HCT116 (cell line): Measurements from ENCODE around the gene DCLRE1B. TPM values are rescaled to one million over a fixed set of nuclear protein-coding genes. Genes with fewer than 3 reads are reported as not detected.

Source experiments
- ATAC-seq: fragments of 200-7000 bp; cut with Tn5 transposase; 2 replicates; pipeline ENCODE4 v1.9.1; 2020; ENCODE audit warnings: mild to moderate bottlenecking, moderate library complexity
- BruUV-seq: library from RNA; stranded (reverse); fragments of 400-500 nt; replicated peaks from 2 replicates; lab custom pipeline; 2021; lab: Mats Ljungman, UMichigan
- CTCF ChIA-PET: fragments of 300-600 bp; sonication (Branson Sonifier 250); formaldehyde crosslinking; loops from one replicate; lab custom pipeline; 2021; ENCODE audit warnings: antibody characterized with exemption; lab: Charles Lee
- POLR2A ChIA-PET: fragments of 300-600, 350-600 bp; sonication (Branson Sonifier 250); formaldehyde crosslinking; loops from one replicate; lab custom pipeline; 2021; ENCODE audit warnings: antibody characterized with exemption; lab: Charles Lee
- RAD21 ChIA-PET, 2 experiments: fragments of 300-600 bp; sonication (Branson Sonifier 250); formaldehyde crosslinking; loops; one replicate each; lab custom pipeline; 2023; ENCODE audit warnings: low total read pairs in 2 of 2; ENCODE audit not compliant: uncharacterized antibody in 2 of 2, unreplicated experiment in 2 of 2, low non-redundant PET in 1 of 2; lab: Charles Lee
- DNase-seq: peaks from one replicate; pipeline ENCODE4 v3.0.0-alpha.2; 2010; ENCODE audit warnings: low read depth, low spot score
- H2AFZ ChIP-seq: fragments of 200-600 bp; shearing (Covaris generic), sonication (generic); 2 replicates; pipeline ENCODE4 v1.6.1; 2017; ENCODE audit warnings: low read depth, mixed run types, mixed read lengths, antibody characterized with exemption, low read length; ENCODE audit not compliant: poor library complexity, severe bottlenecking
- H3K27ac ChIP-seq: 2 replicates; pipeline ENCODE4 v1.5.1; 2012; ENCODE audit warnings: low read depth, low read length
- H3K27me3 ChIP-seq: fragments of 200-600 bp; sonication (generic); 2 replicates; pipeline ENCODE4 v1.6.1; 2016; ENCODE audit warnings: mixed run types, low read length, mixed read lengths; ENCODE audit not compliant: insufficient read depth
- H3K36me3 ChIP-seq, 2 experiments: fragments of 200-500 bp in 1 of 2; fragments of 200-600 bp in 1 of 2; sonication (Bioruptor generic) in 1 of 2; sonication (generic) in 1 of 2; 2 replicates each; pipeline versions ENCODE4 v1.5.1 to v1.6.1; 2014 to 2016; ENCODE audit warnings: low read length in 2 of 2, inconsistent platforms in 1 of 2, mixed read lengths in 1 of 2, mixed run types in 1 of 2; ENCODE audit not compliant: insufficient read depth in 2 of 2, control insufficient read depth in 1 of 2
- H3K4me1 ChIP-seq, 2 experiments: fragments of 200-600 bp in 1 of 2; sonication (generic) in 1 of 2; 2 replicates each; pipeline versions ENCODE4 v1.5.1 to v1.6.1; 2012 to 2017; ENCODE audit warnings: low read length in 2 of 2, inconsistent platforms in 1 of 2, mild to moderate bottlenecking in 1 of 2, mixed read lengths in 1 of 2, mixed run types in 1 of 2, moderate library complexity in 1 of 2; ENCODE audit not compliant: insufficient read depth in 2 of 2, control insufficient read depth in 1 of 2
- H3K4me2 ChIP-seq: fragments of 200-600 bp; sonication (generic); 2 replicates; pipeline ENCODE4 v1.6.1; 2017; ENCODE audit warnings: mixed run types, low read length, mixed read lengths
- H3K4me3 ChIP-seq, 2 experiments: fragments of 200-600 bp in 1 of 2; sonication (generic) in 1 of 2; replicated peaks in 1 of 2; 2 replicates each; pipeline ENCODE4 v1.5.1; 2011 to 2016; ENCODE audit warnings: low read length in 2 of 2, control low read depth in 1 of 2, low read depth in 1 of 2, mild to moderate bottlenecking in 1 of 2, mixed read lengths in 1 of 2, mixed run types in 1 of 2
- H3K79me2 ChIP-seq: fragments of 200-600 bp; sonication (generic); 2 replicates; pipeline ENCODE4 v1.6.1; 2017; ENCODE audit warnings: mild to moderate bottlenecking, mixed run types, low read length, moderate library complexity, mixed read lengths; ENCODE audit not compliant: insufficient read depth
- H3K9ac ChIP-seq: fragments of 200-600 bp; sonication (generic); 2 replicates; pipeline ENCODE4 v1.6.1; 2016; ENCODE audit warnings: low read length, mixed read lengths
- H3K9me2 ChIP-seq: fragments of 200-600 bp; sonication (generic), shearing (Covaris generic); 2 replicates; pipeline ENCODE4 v1.6.1; 2017; ENCODE audit warnings: mixed run types, mild to moderate bottlenecking, moderate library complexity; ENCODE audit not compliant: insufficient read depth
- H3K9me3 ChIP-seq, 2 experiments: fragments of 200-500 bp in 1 of 2; fragments of 200-600 bp in 1 of 2; sonication (Bioruptor generic) in 1 of 2; sonication (generic) in 1 of 2; 2 replicates each; pipeline ENCODE4 v1.6.1; 2014 to 2017; ENCODE audit warnings: low read length in 2 of 2, mixed read lengths in 2 of 2, inconsistent platforms in 1 of 2, low read depth in 1 of 2, mild to moderate bottlenecking in 1 of 2, mixed run types in 1 of 2, moderate library complexity in 1 of 2; ENCODE audit not compliant: control insufficient read depth in 1 of 2, insufficient read depth in 1 of 2
- H4K20me1 ChIP-seq: fragments of 200-600 bp; sonication (generic), shearing (Covaris generic); 2 replicates; pipeline ENCODE4 v1.6.1; 2017; ENCODE audit warnings: mixed run types, mild to moderate bottlenecking, moderate library complexity; ENCODE audit not compliant: insufficient read depth
- CBX3 ChIP-seq: IDR thresholded peaks from 2 replicates; pipeline ENCODE4 v1.6.1; 2012; ENCODE audit warnings: low read depth
- EGR1 ChIP-seq: IDR thresholded peaks from 2 replicates; pipeline ENCODE4 v1.6.1; 2012; ENCODE audit warnings: low read depth
- POLR2A ChIP-seq: IDR thresholded peaks from 2 replicates; pipeline ENCODE4 v1.7.0; 2011; ENCODE audit warnings: borderline replicate concordance; ENCODE audit not compliant: insufficient read depth, insufficient read length; ENCODE audit errors: extremely low read depth
- SIN3A ChIP-seq: IDR thresholded peaks from 2 replicates; pipeline ENCODE4 v1.6.1; 2012; ENCODE audit warnings: low read depth
- SP1 ChIP-seq: IDR thresholded peaks from 2 replicates; pipeline ENCODE4 v1.6.1; 2012; ENCODE audit warnings: low read depth
- TCF7L2 ChIP-seq: IDR thresholded peaks from 2 replicates; pipeline ENCODE4 v1.7.0; 2011; ENCODE audit warnings: borderline replicate concordance, inconsistent platforms; ENCODE audit not compliant: insufficient read depth, insufficient read length; ENCODE audit errors: extremely low read depth
- ZFX ChIP-seq: fragments of 450-650 bp; IDR thresholded peaks from 2 replicates; pipeline ENCODE4 v1.6.1; 2017
- intact Hi-C: fragments of 100-400 bp; cut with micrococcal nuclease; formaldehyde crosslinking; loops from 2 replicates; pipeline ENCODE4 v1.10.0; 2022
- total RNA-seq: library from RNA; stranded (reverse); gene quantifications from one replicate; pipeline ENCODE4 v1.2.1, GENCODE V29; 2021; ENCODE audit not compliant: unreplicated experiment
- TF ChIP-seq, protein P1 (sequence below): IDR thresholded peaks from 2 replicates; pipeline ENCODE4 v1.6.1; 2012; ENCODE audit warnings: low read depth
- TF ChIP-seq, protein P2 (sequence below): IDR thresholded peaks from 2 replicates; pipeline ENCODE4 v1.6.1; 2012
- TF ChIP-seq, protein P3 (sequence below), 3 experiments: fragments of 200-600 bp in 1 of 3; sonication (generic) in 1 of 3; IDR thresholded peaks in 2 of 3; conservative IDR thresholded peaks in 1 of 3; 2 replicates each; pipeline ENCODE4 v1.5.1; 2012 to 2017; ENCODE audit warnings: low read depth in 2 of 3, low read length in 2 of 3, antibody characterized with exemption in 1 of 3, borderline replicate concordance in 1 of 3, control low read depth in 1 of 3, mild to moderate bottlenecking in 1 of 3, mixed read lengths in 1 of 3, mixed run types in 1 of 3, moderate library complexity in 1 of 3; ENCODE audit not compliant: insufficient read depth in 1 of 3

DCLRE1B gene
- total RNA-seq, 1 experiment from 2014 or later = 13.4 TPM

DNA sequence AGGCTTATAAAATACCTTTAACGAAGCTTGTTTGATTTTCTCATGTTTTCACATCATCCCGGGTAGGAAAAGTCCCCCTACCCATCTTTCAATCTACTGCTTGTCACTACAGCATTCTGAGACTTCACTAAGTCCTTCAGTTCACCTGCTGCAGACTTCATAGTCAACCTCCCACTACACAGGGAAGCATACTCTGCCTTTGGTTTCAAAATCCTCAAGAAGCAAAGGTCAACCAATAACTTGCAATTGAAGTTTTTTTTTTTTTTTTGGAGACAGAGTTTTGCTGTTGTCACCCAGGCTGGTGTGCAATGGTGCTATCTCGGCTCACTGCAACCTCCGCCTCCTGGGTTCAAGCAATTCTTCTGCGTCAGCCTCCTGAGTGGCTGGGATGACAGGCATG is 28.9 kb upstream of the DCLRE1B start:
- H3K79me2 ChIP-seq = no peaks in the 10 kb centered on the region
- no peaks in the 10 kb centered on the region for H3K9me3 ChIP-seq
- TF ChIP-seq EGR1 = no peak
- peaks cover 0 to 7% of the 10 kb centered on the region in 2 experiments; a peak in 1 of 4 replicates for H3K4me1 ChIP-seq
- H3K9ac ChIP-seq = no peak overlapping the region
- H3K4me3 ChIP-seq = no peak overlapping the region
- no peaks in the 10 kb centered on the region for H3K36me3 ChIP-seq
- H3K27me3 ChIP-seq = no peaks in the 10 kb centered on the region
- ATAC-seq (no peak), DNase-seq (no peak)
- CTCF ChIA-PET = no interaction called here
- no peak overlapping the region for H2AFZ ChIP-seq
- H3K4me2 ChIP-seq = no peak overlapping the region
- intact Hi-C loops = no loop called here
- RAD21 ChIA-PET = no interaction called here
- no peaks in the 10 kb centered on the region for H4K20me1 ChIP-seq
- H3K27ac ChIP-seq = no peak overlapping the region
- no peaks in the 10 kb centered on the region for H3K9me2 ChIP-seq
- BruUV-seq = no TSS peak
- POLR2A ChIA-PET = no interaction called here

DNA sequence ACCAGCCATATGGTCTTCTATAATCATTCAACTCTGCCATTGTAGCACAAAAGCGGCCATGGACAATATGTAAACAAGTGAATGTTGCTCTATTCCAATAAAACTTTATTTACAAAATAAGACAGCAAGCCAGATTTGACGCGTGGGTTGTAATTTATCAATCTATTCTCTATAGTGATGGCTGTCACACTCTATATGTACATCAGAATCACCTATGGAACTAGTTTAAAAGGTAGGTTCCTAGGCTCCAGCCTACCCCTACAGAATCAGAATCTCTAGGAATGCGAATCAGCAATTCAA is 25.4 kb upstream of the DCLRE1B start:
- H3K27ac ChIP-seq = no peak overlapping the region
- DNase-seq (no peak), ATAC-seq (no peak)
- H3K9me2 ChIP-seq = no peaks in the 10 kb centered on the region
- H4K20me1 ChIP-seq = no peaks in the 10 kb centered on the region
- CTCF ChIA-PET = no interaction called here
- no peaks in the 10 kb centered on the region for H3K79me2 ChIP-seq
- H2AFZ ChIP-seq = no peak overlapping the region
- no peak overlapping the region for H3K4me2 ChIP-seq
- BruUV-seq = no TSS peak
- POLR2A ChIA-PET = no interaction called here
- RAD21 ChIA-PET = no interaction called here
- H3K4me1 ChIP-seq = no peaks in the 10 kb centered on the region
- TF ChIP-seq, protein P1, sequence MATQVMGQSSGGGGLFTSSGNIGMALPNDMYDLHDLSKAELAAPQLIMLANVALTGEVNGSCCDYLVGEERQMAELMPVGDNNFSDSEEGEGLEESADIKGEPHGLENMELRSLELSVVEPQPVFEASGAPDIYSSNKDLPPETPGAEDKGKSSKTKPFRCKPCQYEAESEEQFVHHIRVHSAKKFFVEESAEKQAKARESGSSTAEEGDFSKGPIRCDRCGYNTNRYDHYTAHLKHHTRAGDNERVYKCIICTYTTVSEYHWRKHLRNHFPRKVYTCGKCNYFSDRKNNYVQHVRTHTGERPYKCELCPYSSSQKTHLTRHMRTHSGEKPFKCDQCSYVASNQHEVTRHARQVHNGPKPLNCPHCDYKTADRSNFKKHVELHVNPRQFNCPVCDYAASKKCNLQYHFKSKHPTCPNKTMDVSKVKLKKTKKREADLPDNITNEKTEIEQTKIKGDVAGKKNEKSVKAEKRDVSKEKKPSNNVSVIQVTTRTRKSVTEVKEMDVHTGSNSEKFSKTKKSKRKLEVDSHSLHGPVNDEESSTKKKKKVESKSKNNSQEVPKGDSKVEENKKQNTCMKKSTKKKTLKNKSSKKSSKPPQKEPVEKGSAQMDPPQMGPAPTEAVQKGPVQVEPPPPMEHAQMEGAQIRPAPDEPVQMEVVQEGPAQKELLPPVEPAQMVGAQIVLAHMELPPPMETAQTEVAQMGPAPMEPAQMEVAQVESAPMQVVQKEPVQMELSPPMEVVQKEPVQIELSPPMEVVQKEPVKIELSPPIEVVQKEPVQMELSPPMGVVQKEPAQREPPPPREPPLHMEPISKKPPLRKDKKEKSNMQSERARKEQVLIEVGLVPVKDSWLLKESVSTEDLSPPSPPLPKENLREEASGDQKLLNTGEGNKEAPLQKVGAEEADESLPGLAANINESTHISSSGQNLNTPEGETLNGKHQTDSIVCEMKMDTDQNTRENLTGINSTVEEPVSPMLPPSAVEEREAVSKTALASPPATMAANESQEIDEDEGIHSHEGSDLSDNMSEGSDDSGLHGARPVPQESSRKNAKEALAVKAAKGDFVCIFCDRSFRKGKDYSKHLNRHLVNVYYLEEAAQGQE = no peak
- TF ChIP-seq SIN3A = no peak
- no peak for TF ChIP-seq EGR1
- TF ChIP-seq CBX3 = no peak
- TF ChIP-seq, protein P2, sequence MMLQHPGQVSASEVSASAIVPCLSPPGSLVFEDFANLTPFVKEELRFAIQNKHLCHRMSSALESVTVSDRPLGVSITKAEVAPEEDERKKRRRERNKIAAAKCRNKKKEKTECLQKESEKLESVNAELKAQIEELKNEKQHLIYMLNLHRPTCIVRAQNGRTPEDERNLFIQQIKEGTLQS = no peak
- no peak for TF ChIP-seq POLR2A
- TF ChIP-seq TCF7L2 = no peak
- no peak for TF ChIP-seq ZFX
- no peak for TF ChIP-seq SP1
- TF ChIP-seq, protein P3, sequence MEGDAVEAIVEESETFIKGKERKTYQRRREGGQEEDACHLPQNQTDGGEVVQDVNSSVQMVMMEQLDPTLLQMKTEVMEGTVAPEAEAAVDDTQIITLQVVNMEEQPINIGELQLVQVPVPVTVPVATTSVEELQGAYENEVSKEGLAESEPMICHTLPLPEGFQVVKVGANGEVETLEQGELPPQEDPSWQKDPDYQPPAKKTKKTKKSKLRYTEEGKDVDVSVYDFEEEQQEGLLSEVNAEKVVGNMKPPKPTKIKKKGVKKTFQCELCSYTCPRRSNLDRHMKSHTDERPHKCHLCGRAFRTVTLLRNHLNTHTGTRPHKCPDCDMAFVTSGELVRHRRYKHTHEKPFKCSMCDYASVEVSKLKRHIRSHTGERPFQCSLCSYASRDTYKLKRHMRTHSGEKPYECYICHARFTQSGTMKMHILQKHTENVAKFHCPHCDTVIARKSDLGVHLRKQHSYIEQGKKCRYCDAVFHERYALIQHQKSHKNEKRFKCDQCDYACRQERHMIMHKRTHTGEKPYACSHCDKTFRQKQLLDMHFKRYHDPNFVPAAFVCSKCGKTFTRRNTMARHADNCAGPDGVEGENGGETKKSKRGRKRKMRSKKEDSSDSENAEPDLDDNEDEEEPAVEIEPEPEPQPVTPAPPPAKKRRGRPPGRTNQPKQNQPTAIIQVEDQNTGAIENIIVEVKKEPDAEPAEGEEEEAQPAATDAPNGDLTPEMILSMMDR (IDR thresholded peaks at IDR 0.05 in 2 of 3, conservative IDR thresholded peaks at IDR 0.05 in 1 of 3; ENCODE audit: borderline replicate concordance in 1 of 3, insufficient read depth in 1 of 3, low read depth in 2 of 3, low read length in 2 of 3) = no peak
- no peaks in the 10 kb centered on the region for H3K36me3 ChIP-seq
- H3K9ac ChIP-seq = no peak overlapping the region
- no peaks in the 10 kb centered on the region for H3K27me3 ChIP-seq
- no peaks in the 10 kb centered on the region for H3K9me3 ChIP-seq
- H3K4me3 ChIP-seq = no peak overlapping the region
- intact Hi-C loops = no loop called here
